Measurements from ENCODE around the gene ACTA1. TPM values are rescaled to one million over a fixed set of nuclear protein-coding genes. Genes with fewer than 3 reads are reported as not detected.

The ACTA1 gene
- total and polyA plus RNA-seq, 4 donors = 0.06 to 0.33 (median 0.08) TPM; not detected in 1

- TF ChIP-seq TAF1 (conservative IDR thresholded peaks at IDR 0.05) (no peak), FOXA1 (IDR thresholded peaks at IDR 0.05) (no peak), MAX (IDR thresholded peaks at IDR 0.05) (no peak), NR2F2 (IDR thresholded peaks at IDR 0.05) (no peak), EGR1 (IDR thresholded peaks at IDR 0.05; ENCODE audit: low read depth in 2 of 2) (no peak), HNF4G (IDR thresholded peaks at IDR 0.05) (no peak), JUND (IDR thresholded peaks at IDR 0.05) (no peak), SP1 (IDR thresholded peaks at IDR 0.05) (no peak), RXRA (IDR thresholded peaks at IDR 0.05) (no peak), ZBTB33 (IDR thresholded peaks at IDR 0.05) (no peak), GABPA (IDR thresholded peaks at IDR 0.05 in 1 of 2, conservative IDR thresholded peaks at IDR 0.05 in 1 of 2) (no peak), RAD21 (IDR thresholded peaks at IDR 0.05) (no peak), ATF3 (IDR thresholded peaks at IDR 0.05) (no peak), CTCF (IDR thresholded peaks at IDR 0.05; ENCODE audit: low read depth, low read length, missing input control) (no peak), YY1 (IDR thresholded peaks at IDR 0.05) (no peak), REST (IDR thresholded peaks at IDR 0.05) (no peak), FOXA2 (IDR thresholded peaks at IDR 0.05) (no peak)
- 94% methylated on average over 3 of the region's 3 CpGs for WGBS
- Histone ChIP-seq H3K9me3 (ENCODE audit: control insufficient read depth in 4 of 4, low read length in 3 of 4) (no peaks in the 10 kb centered on the region), H3K4me1 (ENCODE audit: control insufficient read depth in 4 of 4, insufficient read depth in 4 of 4, low read length in 3 of 4) (no peaks in the 10 kb centered on the region), H3K4me3 (ENCODE audit: low read depth in 1 of 3, low read length in 3 of 3) (no peak overlapping the region), H3K27me3 (ENCODE audit: control insufficient read depth in 4 of 4, insufficient read depth in 4 of 4, low read length in 3 of 4) (no peaks in the 10 kb centered on the region), H3K9ac (ENCODE audit: low read depth in 1 of 2, low read length in 2 of 2) (no peak overlapping the region), H3K36me3 (ENCODE audit: control insufficient read depth in 4 of 4, insufficient read depth in 3 of 4, low read depth in 1 of 4, low read length in 3 of 4) (no peaks in the 10 kb centered on the region), H3K27ac (ENCODE audit: low read depth in 1 of 2, low read length in 2 of 2) (no peak overlapping the region)
- DNase-seq (ENCODE audit: low spot score) = no peak
Measured at GRCh38 chr1:229383188-229383587, 50.7 kb downstream of the ACTA1 start.

Small RNA genes lying within 50 kb of the gene (small RNA-seq; reads per million reads assigned to genes)
- gene RN7SKP276 (not detected), gene RNU6-180P (not detected)

Other genes with a start within 250 kb of the ACTA1 start
- gene RAB4A, start 163.0 kb downstream of the ACTA1 start, total RNA-seq = 10 to 100 TPM; 16.5 to 26.4 TPM
- 10 to 100 TPM; 32.6 to 51.9 TPM for gene RAB4A, start 163.0 kb downstream of the ACTA1 start, polyA plus RNA-seq
- gene CCSAP, start 91.0 kb downstream of the ACTA1 start, total RNA-seq = 1 to 10 TPM; 1.6 to 4.6 TPM
- gene CCSAP, start 91.0 kb downstream of the ACTA1 start, polyA plus RNA-seq = 1 to 10 TPM in 1 of 2 donors, under 1 TPM in 1; 0.77 to 1.8 TPM
- gene NUP133, start 74.2 kb upstream of the ACTA1 start, total RNA-seq = 10 to 100 TPM; 13.8 to 22.7 TPM
- 1 to 10 TPM; 5.7 to 7.0 TPM for gene NUP133, start 74.2 kb upstream of the ACTA1 start, polyA plus RNA-seq
- gene ABCB10, start 124.6 kb upstream of the ACTA1 start, total RNA-seq = 100 to 1,000 TPM in 1 of 2 donors, 10 to 100 TPM in 1; 15.2 to 190 TPM
- 1 to 10 TPM; 6.2 to 7.8 TPM for gene ABCB10, start 124.6 kb upstream of the ACTA1 start, polyA plus RNA-seq
- gene TAF5L, start 192.0 kb upstream of the ACTA1 start, total RNA-seq = 10 to 100 TPM; 12.0 to 16.2 TPM
- 1 to 10 TPM; 1.8 to 8.9 TPM for gene TAF5L, start 192.0 kb upstream of the ACTA1 start, polyA plus RNA-seq
- gene URB2, start 192.2 kb upstream of the ACTA1 start, total RNA-seq = 10 to 100 TPM in 1 of 2 donors, 1 to 10 TPM in 1; 9.9 to 10.5 TPM
- 1 to 10 TPM; 1.2 to 2.6 TPM for gene URB2, start 192.2 kb upstream of the ACTA1 start, polyA plus RNA-seq